Measurements from ENCODE around the gene ZNF526.

Gene ZNF526

GRCh38 chr19:42271861-42272534, 51.9 kb downstream of the ZNF526 start:
- no peak for TF ChIP-seq CTCF (conservative IDR thresholded peaks at IDR 0.05; ENCODE audit: control insufficient read depth, insufficient read depth, low read depth, low read length)
- no peak overlapping the region for H3K4me3 ChIP-seq (ENCODE audit: control insufficient read depth, low read depth, low read length)
- DNase-seq (ENCODE audit: low read depth): no peak

- no peak overlapping the region for H3K4me3 ChIP-seq (ENCODE audit: control insufficient read depth, low read depth, low read length)
- no peak for TF ChIP-seq CTCF (conservative IDR thresholded peaks at IDR 0.05; ENCODE audit: control insufficient read depth, insufficient read depth, low read depth, low read length)
- no peak for DNase-seq (ENCODE audit: low read depth)
Measured at GRCh38 chr19:42272535-42272897, 52.4 kb downstream of the ZNF526 start.

GRCh38 chr19:42272989-42273406, 52.9 kb downstream of the ZNF526 start:
- H3K4me3 ChIP-seq (ENCODE audit: control insufficient read depth, low read depth, low read length): no peak overlapping the region

GRCh38 chr19:42273407-42274064, 53.4 kb downstream of the ZNF526 start:
- no peak for DNase-seq (ENCODE audit: low read depth)
- no peak overlapping the region for H3K4me3 ChIP-seq (ENCODE audit: control insufficient read depth, low read depth, low read length)
- TF ChIP-seq CTCF (conservative IDR thresholded peaks at IDR 0.05; ENCODE audit: control insufficient read depth, insufficient read depth, low read depth, low read length): no peak

More at GRCh38 chr19:42272989-42273406, 52.9 kb downstream of the ZNF526 start:
- DNase-seq (ENCODE audit: low read depth): no peak
- no peak for TF ChIP-seq CTCF (conservative IDR thresholded peaks at IDR 0.05; ENCODE audit: control insufficient read depth, insufficient read depth, low read depth, low read length)

- H3K4me3 ChIP-seq (ENCODE audit: control insufficient read depth, low read depth, low read length): no peak overlapping the region
- DNase-seq (ENCODE audit: low read depth): no peak
- TF ChIP-seq CTCF (conservative IDR thresholded peaks at IDR 0.05; ENCODE audit: control insufficient read depth, insufficient read depth, low read depth, low read length): no peak
Measured at GRCh38 chr19:42274065-42274682, 54.1 kb downstream of the ZNF526 start.

GRCh38 chr19:42275103-42275502, 55.0 kb downstream of the ZNF526 start:
- no peak for DNase-seq (ENCODE audit: low read depth)
- TF ChIP-seq CTCF (conservative IDR thresholded peaks at IDR 0.05; ENCODE audit: control insufficient read depth, insufficient read depth, low read depth, low read length): no peak
- no peak overlapping the region for H3K4me3 ChIP-seq (ENCODE audit: control insufficient read depth, low read depth, low read length)

Data from fibroblast of mammary gland (primary cell).